Measurements from ENCODE around the gene AP5Z1.

DNA sequence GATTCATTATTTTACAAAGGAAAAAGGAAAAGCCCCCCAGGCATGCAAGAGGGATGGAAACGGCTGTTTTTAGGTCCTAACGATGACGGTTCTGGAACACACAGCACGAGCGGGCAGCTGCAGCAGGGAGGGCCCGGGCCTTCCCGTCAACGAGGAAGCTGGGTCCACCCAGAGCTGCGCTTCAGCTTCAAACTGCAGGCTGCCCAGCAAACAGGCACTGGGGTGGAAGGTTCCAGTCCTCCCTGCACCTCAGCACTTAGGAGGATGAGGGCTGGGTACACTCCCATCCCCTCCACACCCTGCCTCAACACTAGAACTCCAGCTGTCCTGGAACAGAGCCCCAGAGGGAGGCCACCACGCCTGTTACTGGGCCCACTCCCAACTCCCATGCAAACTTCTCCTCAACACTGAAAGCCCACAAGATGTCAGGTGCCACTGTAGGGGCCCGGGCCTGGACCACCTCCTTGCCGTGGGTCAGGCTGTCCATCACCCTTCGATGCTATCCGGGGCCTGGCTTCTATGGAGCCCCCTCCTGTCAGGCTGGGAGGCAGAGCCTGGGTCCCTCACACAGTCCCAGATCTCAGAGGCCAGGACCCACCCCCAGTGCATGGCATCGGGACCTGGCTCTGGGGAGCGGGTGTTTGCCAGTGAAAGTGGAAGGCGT is 53.4 kb downstream of the AP5Z1 start:
- TF ChIP-seq, protein P1, sequence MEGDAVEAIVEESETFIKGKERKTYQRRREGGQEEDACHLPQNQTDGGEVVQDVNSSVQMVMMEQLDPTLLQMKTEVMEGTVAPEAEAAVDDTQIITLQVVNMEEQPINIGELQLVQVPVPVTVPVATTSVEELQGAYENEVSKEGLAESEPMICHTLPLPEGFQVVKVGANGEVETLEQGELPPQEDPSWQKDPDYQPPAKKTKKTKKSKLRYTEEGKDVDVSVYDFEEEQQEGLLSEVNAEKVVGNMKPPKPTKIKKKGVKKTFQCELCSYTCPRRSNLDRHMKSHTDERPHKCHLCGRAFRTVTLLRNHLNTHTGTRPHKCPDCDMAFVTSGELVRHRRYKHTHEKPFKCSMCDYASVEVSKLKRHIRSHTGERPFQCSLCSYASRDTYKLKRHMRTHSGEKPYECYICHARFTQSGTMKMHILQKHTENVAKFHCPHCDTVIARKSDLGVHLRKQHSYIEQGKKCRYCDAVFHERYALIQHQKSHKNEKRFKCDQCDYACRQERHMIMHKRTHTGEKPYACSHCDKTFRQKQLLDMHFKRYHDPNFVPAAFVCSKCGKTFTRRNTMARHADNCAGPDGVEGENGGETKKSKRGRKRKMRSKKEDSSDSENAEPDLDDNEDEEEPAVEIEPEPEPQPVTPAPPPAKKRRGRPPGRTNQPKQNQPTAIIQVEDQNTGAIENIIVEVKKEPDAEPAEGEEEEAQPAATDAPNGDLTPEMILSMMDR (IDR thresholded peaks at IDR 0.05; ENCODE audit: borderline replicate concordance, extremely low read depth, low read length, poor library complexity, severe bottlenecking), result no peak
- no peak for TF ChIP-seq EZH2 (IDR thresholded peaks at IDR 0.05; ENCODE audit: borderline replicate concordance, low read depth, low read length, severe bottlenecking)

Data from DND-41 (cell line).